Hematopoietic multipotent progenitor cell treated with erythropoietin and hydrocortisone succinate and interleukin-3 and kit ligand, for 6 days (in vitro differentiated cells): ENCODE results near the gene BMP5.
"Not testable (repeated sequence)": the region's sequence is repeated elsewhere in the genome, so short reads cannot be mapped to it uniquely, and the experiment has no call there.

Experiments used
- DNase-seq: peaks from one replicate; pipeline ENCODE4 v3.0.0-alpha.2; 2015

The BMP5 gene

GRCh38 chr6:55875400-55875799 is at the start of gene BMP5:
TSS of gene BMP5 (minus strand) at chr6:55875590. CDS start at chr6:55874865, 725 bp downstream.
- no peak for DNase-seq

GRCh38 chr6:55922406-55922805 is 47.0 kb upstream of the BMP5 start:
- no peak for DNase-seq

GRCh38 chr6:55919716-55920308 is 44.4 kb upstream of the BMP5 start:
- DNase-seq, result no peak

GRCh38 chr6:55918639-55919038 is 43.2 kb upstream of the BMP5 start:
- no peak for DNase-seq

- DNase-seq, result no peak
These were observed 42.5 kb upstream of the BMP5 start for GRCh38 chr6:55917751-55918415.

GRCh38 chr6:55916188-55916587 is 40.8 kb upstream of the BMP5 start:
- DNase-seq, result no peak

- no peak for DNase-seq
These were observed 38.1 kb upstream of the BMP5 start for GRCh38 chr6:55913228-55914195.

GRCh38 chr6:55910466-55910865 is 35.1 kb upstream of the BMP5 start:
- not testable (repeated sequence) for DNase-seq

GRCh38 chr6:55909911-55910310 is 34.5 kb upstream of the BMP5 start:
- not testable (repeated sequence) for DNase-seq

- DNase-seq, result no peak
These were observed 27.4 kb upstream of the BMP5 start for GRCh38 chr6:55902796-55903195.

GRCh38 chr6:55901765-55902270 is 26.4 kb upstream of the BMP5 start:
- DNase-seq, result no peak

- no peak for DNase-seq
These were observed 23.0 kb upstream of the BMP5 start for GRCh38 chr6:55898342-55898741.

GRCh38 chr6:55897346-55897745 is 22.0 kb upstream of the BMP5 start:
- DNase-seq, result no peak

- no peak for DNase-seq
These were observed 20.8 kb upstream of the BMP5 start for GRCh38 chr6:55895972-55896730.

GRCh38 chr6:55892749-55893357 is 17.5 kb upstream of the BMP5 start:
- no peak for DNase-seq

- no peak for DNase-seq
These were observed 13.5 kb upstream of the BMP5 start for GRCh38 chr6:55888917-55889316.

- DNase-seq, result peak; percentile 25
These were observed 10.9 kb upstream of the BMP5 start for GRCh38 chr6:55886185-55886836.

- no peak for DNase-seq
These were observed 7.6 kb upstream of the BMP5 start for GRCh38 chr6:55882718-55883569.

- DNase-seq, result no peak
These were observed 1.9 kb upstream of the BMP5 start for GRCh38 chr6:55877283-55877682.

- no peak for DNase-seq
These were observed 1.1 kb downstream of the BMP5 start for GRCh38 chr6:55874316-55874715.

GRCh38 chr6:55872866-55873265 is 2.5 kb downstream of the BMP5 start:
- DNase-seq, result no peak
